Activated naive CD4-positive, alpha-beta T cell treated with anti-CD3 and anti-CD28 coated beads, Interleukin-2, amount 50 U/mL, for 24 hours (primary cell): Measurements from ENCODE around the gene KDM4B.

Experiments
- H3K27ac Mint-ChIP-seq: one replicate; pipeline ENCODE4 v1.8.0; 2021; ENCODE audit warnings: mild to moderate bottlenecking, mixed read lengths
- H3K27me3 Mint-ChIP-seq: one replicate; pipeline ENCODE4 v1.8.0; 2021; ENCODE audit warnings: mixed read lengths
- H3K36me3 Mint-ChIP-seq: one replicate; pipeline ENCODE4 v1.8.0; 2021; ENCODE audit warnings: mixed read lengths
- H3K4me1 Mint-ChIP-seq: one replicate; pipeline ENCODE4 v1.8.0; 2021; ENCODE audit warnings: mixed read lengths
- H3K4me3 Mint-ChIP-seq: one replicate; pipeline ENCODE4 v1.8.0; 2021; ENCODE audit warnings: mild to moderate bottlenecking, mixed read lengths
- H3K9me3 Mint-ChIP-seq: one replicate; pipeline ENCODE4 v1.8.0; 2021; ENCODE audit warnings: mixed read lengths

The KDM4B gene

GRCh38 chr19:5052945-5053485 lies 84.1 kb downstream of the KDM4B start:
- Mint-ChIP-seq H3K4me3 (no peak overlapping the region), H3K36me3 (peaks cover 3% of the 10 kb centered on the region), H3K27ac (no peak overlapping the region), H3K27me3 (no peaks in the 10 kb centered on the region), H3K4me1 (no peaks in the 10 kb centered on the region), H3K9me3 (no peaks in the 10 kb centered on the region)

- peaks cover 3% of the 10 kb centered on the region for H3K36me3 Mint-ChIP-seq
- H3K4me1 Mint-ChIP-seq = no peaks in the 10 kb centered on the region
- no peak overlapping the region for H3K27ac Mint-ChIP-seq
- no peak overlapping the region for H3K4me3 Mint-ChIP-seq
- no peaks in the 10 kb centered on the region for H3K9me3 Mint-ChIP-seq
- H3K27me3 Mint-ChIP-seq = no peaks in the 10 kb centered on the region
Measured at GRCh38 chr19:5053661-5054060, 84.7 kb downstream of the KDM4B start.

GRCh38 chr19:5054551-5055456 lies 85.9 kb downstream of the KDM4B start:
- Mint-ChIP-seq H3K9me3 (no peaks in the 10 kb centered on the region), H3K27me3 (no peaks in the 10 kb centered on the region), H3K4me1 (no peaks in the 10 kb centered on the region), H3K36me3 (peaks cover 3% of the 10 kb centered on the region), H3K27ac (no peak overlapping the region), H3K4me3 (no peak overlapping the region)

- no peaks in the 10 kb centered on the region for H3K27me3 Mint-ChIP-seq
- no peak overlapping the region for H3K4me3 Mint-ChIP-seq
- H3K36me3 Mint-ChIP-seq = peaks cover 4% of the 10 kb centered on the region
- H3K27ac Mint-ChIP-seq = no peak overlapping the region
- no peaks in the 10 kb centered on the region for H3K4me1 Mint-ChIP-seq
- H3K9me3 Mint-ChIP-seq = no peaks in the 10 kb centered on the region
Measured at GRCh38 chr19:5055457-5055776, 86.5 kb downstream of the KDM4B start.

- Mint-ChIP-seq H3K4me3 (no peak overlapping the region), H3K27me3 (no peaks in the 10 kb centered on the region), H3K27ac (no peak overlapping the region), H3K9me3 (no peaks in the 10 kb centered on the region), H3K36me3 (peaks cover 18% of the 10 kb centered on the region), H3K4me1 (no peaks in the 10 kb centered on the region)
Measured at GRCh38 chr19:5057860-5058259, 88.9 kb downstream of the KDM4B start.

- Mint-ChIP-seq H3K27me3 (no peaks in the 10 kb centered on the region), H3K9me3 (no peaks in the 10 kb centered on the region), H3K4me1 (no peaks in the 10 kb centered on the region), H3K36me3 (peaks cover 23% of the 10 kb centered on the region), H3K27ac (no peak overlapping the region), H3K4me3 (no peak overlapping the region)
Measured at GRCh38 chr19:5058521-5059212, 89.8 kb downstream of the KDM4B start.

- Mint-ChIP-seq H3K27me3 (no peaks in the 10 kb centered on the region), H3K27ac (no peak overlapping the region), H3K4me3 (no peak overlapping the region), H3K9me3 (no peaks in the 10 kb centered on the region), H3K4me1 (no peaks in the 10 kb centered on the region), H3K36me3 (peaks cover 23% of the 10 kb centered on the region)
Measured at GRCh38 chr19:5059213-5059574, 90.3 kb downstream of the KDM4B start.

GRCh38 chr19:5059793-5060192 lies 90.9 kb downstream of the KDM4B start:
- Mint-ChIP-seq H3K9me3 (no peaks in the 10 kb centered on the region), H3K36me3 (peaks cover 23% of the 10 kb centered on the region), H3K4me3 (no peak overlapping the region), H3K27me3 (no peaks in the 10 kb centered on the region), H3K4me1 (no peaks in the 10 kb centered on the region), H3K27ac (no peak overlapping the region)

GRCh38 chr19:5062195-5062594 lies 93.3 kb downstream of the KDM4B start:
- Mint-ChIP-seq H3K4me3 (no peak overlapping the region), H3K36me3 (peaks cover 23% of the 10 kb centered on the region), H3K27ac (no peak overlapping the region), H3K9me3 (no peaks in the 10 kb centered on the region), H3K27me3 (no peaks in the 10 kb centered on the region), H3K4me1 (no peaks in the 10 kb centered on the region)

- Mint-ChIP-seq H3K9me3 (no peaks in the 10 kb centered on the region), H3K27me3 (no peaks in the 10 kb centered on the region), H3K4me1 (no peaks in the 10 kb centered on the region), H3K36me3 (peaks cover 20% of the 10 kb centered on the region), H3K4me3 (no peak overlapping the region), H3K27ac (no peak overlapping the region)
Measured at GRCh38 chr19:5062799-5063198, 93.9 kb downstream of the KDM4B start.

GRCh38 chr19:5063873-5064645 lies 95.1 kb downstream of the KDM4B start:
- Mint-ChIP-seq H3K36me3 (peaks cover 20% of the 10 kb centered on the region), H3K27me3 (no peaks in the 10 kb centered on the region), H3K9me3 (no peaks in the 10 kb centered on the region), H3K4me3 (no peak overlapping the region), H3K27ac (no peak overlapping the region), H3K4me1 (no peaks in the 10 kb centered on the region)

GRCh38 chr19:5064896-5065295 lies 96.0 kb downstream of the KDM4B start:
- no peak overlapping the region for H3K4me3 Mint-ChIP-seq
- peaks cover 20% of the 10 kb centered on the region for H3K36me3 Mint-ChIP-seq
- H3K27ac Mint-ChIP-seq = no peak overlapping the region
- H3K9me3 Mint-ChIP-seq = no peaks in the 10 kb centered on the region
- no peaks in the 10 kb centered on the region for H3K4me1 Mint-ChIP-seq
- H3K27me3 Mint-ChIP-seq = no peaks in the 10 kb centered on the region

- Mint-ChIP-seq H3K4me1 (no peaks in the 10 kb centered on the region), H3K36me3 (peaks cover 19% of the 10 kb centered on the region), H3K27ac (no peak overlapping the region), H3K27me3 (no peaks in the 10 kb centered on the region), H3K9me3 (no peaks in the 10 kb centered on the region), H3K4me3 (no peak overlapping the region)
Measured at GRCh38 chr19:5065663-5066093, 96.8 kb downstream of the KDM4B start.

GRCh38 chr19:5066768-5067167 lies 97.9 kb downstream of the KDM4B start:
- Mint-ChIP-seq H3K4me3 (no peak overlapping the region), H3K36me3 (peaks cover 11% of the 10 kb centered on the region), H3K27me3 (no peaks in the 10 kb centered on the region), H3K9me3 (no peaks in the 10 kb centered on the region), H3K4me1 (no peaks in the 10 kb centered on the region), H3K27ac (no peak overlapping the region)

GRCh38 chr19:5067678-5068077 lies 98.8 kb downstream of the KDM4B start:
- peaks cover 6% of the 10 kb centered on the region for H3K36me3 Mint-ChIP-seq
- no peak overlapping the region for H3K4me3 Mint-ChIP-seq
- H3K4me1 Mint-ChIP-seq = no peaks in the 10 kb centered on the region
- no peaks in the 10 kb centered on the region for H3K9me3 Mint-ChIP-seq
- no peak overlapping the region for H3K27ac Mint-ChIP-seq
- H3K27me3 Mint-ChIP-seq = no peaks in the 10 kb centered on the region
